HepG2 (cell line): ENCODE measurements around the gene NDRG3. TPM values are rescaled to one million over a fixed set of nuclear protein-coding genes. Genes with fewer than 3 reads are reported as not detected.
A peak's percentile ranks its signal among the peaks of the same experiment; 100 is the strongest.

Experiments
- CREB1 ChIP-seq, 2 experiments: fragments of 450-650 bp in 1 of 2; IDR thresholded peaks; 2 replicates each; pipeline ENCODE4 v1.6.1; 2016 to 2017; ENCODE audit warnings: control low read depth in 1 of 2, mild to moderate bottlenecking in 1 of 2, missing compliant biosample characterization in 1 of 2, missing genetic modification characterization in 1 of 2
- GABPA ChIP-seq, 2 experiments: IDR thresholded peaks; 2 replicates each; pipeline ENCODE4 v1.6.1; 2011 to 2016; ENCODE audit warnings: low read depth in 2 of 2, low read length in 1 of 2, missing biosample characterization in 1 of 2, missing genetic modification characterization in 1 of 2
- ISL2 ChIP-seq: sonication (generic); formaldehyde crosslinking; IDR thresholded peaks from 2 replicates; pipeline ENCODE4 v1.5.0; 2020; ENCODE audit warnings: missing genetic modification reagents
- JARID2 ChIP-seq: sonication (generic); formaldehyde crosslinking; IDR thresholded peaks from 2 replicates; pipeline ENCODE4 v1.8.1; 2023; ENCODE audit warnings: missing genetic modification reagents, inconsistent platforms; ENCODE audit not compliant: insufficient replicate concordance
- NRL ChIP-seq: sonication (generic); formaldehyde crosslinking; IDR thresholded peaks from 2 replicates; pipeline ENCODE4 v1.5.0; 2020; ENCODE audit warnings: missing genetic modification reagents, mild to moderate bottlenecking, moderate library complexity, borderline replicate concordance
- TBX3 ChIP-seq: fragments of 450-650 bp; IDR thresholded peaks from 2 replicates; pipeline ENCODE4 v1.6.1; 2017; ENCODE audit warnings: antibody characterized with exemption, mild to moderate bottlenecking, inconsistent platforms, borderline replicate concordance
- ZBTB40 ChIP-seq, 2 experiments: fragments of 450-650 bp in 1 of 2; sonication (generic) in 1 of 2; formaldehyde crosslinking in 1 of 2; IDR thresholded peaks; 2 replicates each; pipeline versions ENCODE4 v1.6.1 to v1.8.0; 2016 to 2022; ENCODE audit warnings: antibody characterized with exemption in 1 of 2, mild to moderate bottlenecking in 1 of 2, missing genetic modification reagents in 1 of 2
- ZC3H13 ChIP-seq: sonication (generic); formaldehyde crosslinking; IDR thresholded peaks from 2 replicates; pipeline ENCODE4 v1.8.1; 2023; ENCODE audit warnings: mild to moderate bottlenecking, missing genetic modification reagents, moderate library complexity
- ZNF256 ChIP-seq: sonication (generic); formaldehyde crosslinking; conservative IDR thresholded peaks from 2 replicates; pipeline ENCODE4 v1.4.0; 2020; ENCODE audit warnings: missing genetic modification reagents
- ZNF296 ChIP-seq: sonication (generic); formaldehyde crosslinking; conservative IDR thresholded peaks from 2 replicates; pipeline ENCODE4 v1.5.0; 2020; ENCODE audit warnings: mild to moderate bottlenecking, missing genetic modification reagents
- ZNF343 ChIP-seq: sonication (generic); formaldehyde crosslinking; IDR thresholded peaks from 2 replicates; pipeline ENCODE4 v1.4.0; 2020; ENCODE audit warnings: mild to moderate bottlenecking, missing genetic modification reagents
- ZNF720 ChIP-seq: sonication (generic); formaldehyde crosslinking; IDR thresholded peaks from 2 replicates; pipeline ENCODE4 v1.4.0; 2020; ENCODE audit warnings: missing genetic modification reagents
- ZNF773 ChIP-seq: sonication (generic); formaldehyde crosslinking; IDR thresholded peaks from 2 replicates; pipeline ENCODE4 v1.4.0; 2020; ENCODE audit warnings: missing genetic modification reagents, borderline replicate concordance
- ZNF776 ChIP-seq: sonication (generic); formaldehyde crosslinking; IDR thresholded peaks from 2 replicates; pipeline ENCODE4 v1.4.0; 2020; ENCODE audit warnings: mild to moderate bottlenecking, missing genetic modification reagents
- polyA plus RNA-seq, 8 experiments: library from polyadenylated mRNA; depleted of rRNA in 3 of 8; stranded (reverse) in 7 of 8; unstranded in 1 of 8; fragments of >200 nt; fragmentation: Illumina TruSeq in 4 of 8; extraction: Trizol in 4 of 8; gene quantifications; 2 replicates each; pipeline versions ENCODE4 v1.2.1 to v1.2.3, GENCODE V29; 2011 to 2016; ENCODE audit warnings: low read depth in 4 of 8, missing spikeins in 1 of 8, mixed read lengths in 1 of 8; ENCODE audit not compliant: insufficient read depth in 1 of 8
- total RNA-seq, 5 experiments: library from RNA; depleted of rRNA; stranded (reverse); fragments of >200 nt; fragmentation: Illumina TruSeq; extraction: Trizol; gene quantifications; 2 replicates each; pipeline ENCODE4 v1.2.3, GENCODE V29; 2016; ENCODE audit warnings: low read depth in 1 of 5
- TF ChIP-seq, protein P1 (sequence below): IDR thresholded peaks from 2 replicates; pipeline ENCODE4 v1.6.1; 2016

NDRG3 gene
- total and polyA plus RNA-seq, 2 of the 13 experiments (the other 11 are each of a cell fraction or from before 2014, with no cell fraction given), result 36.0 to 40.5 TPM

DNA sequence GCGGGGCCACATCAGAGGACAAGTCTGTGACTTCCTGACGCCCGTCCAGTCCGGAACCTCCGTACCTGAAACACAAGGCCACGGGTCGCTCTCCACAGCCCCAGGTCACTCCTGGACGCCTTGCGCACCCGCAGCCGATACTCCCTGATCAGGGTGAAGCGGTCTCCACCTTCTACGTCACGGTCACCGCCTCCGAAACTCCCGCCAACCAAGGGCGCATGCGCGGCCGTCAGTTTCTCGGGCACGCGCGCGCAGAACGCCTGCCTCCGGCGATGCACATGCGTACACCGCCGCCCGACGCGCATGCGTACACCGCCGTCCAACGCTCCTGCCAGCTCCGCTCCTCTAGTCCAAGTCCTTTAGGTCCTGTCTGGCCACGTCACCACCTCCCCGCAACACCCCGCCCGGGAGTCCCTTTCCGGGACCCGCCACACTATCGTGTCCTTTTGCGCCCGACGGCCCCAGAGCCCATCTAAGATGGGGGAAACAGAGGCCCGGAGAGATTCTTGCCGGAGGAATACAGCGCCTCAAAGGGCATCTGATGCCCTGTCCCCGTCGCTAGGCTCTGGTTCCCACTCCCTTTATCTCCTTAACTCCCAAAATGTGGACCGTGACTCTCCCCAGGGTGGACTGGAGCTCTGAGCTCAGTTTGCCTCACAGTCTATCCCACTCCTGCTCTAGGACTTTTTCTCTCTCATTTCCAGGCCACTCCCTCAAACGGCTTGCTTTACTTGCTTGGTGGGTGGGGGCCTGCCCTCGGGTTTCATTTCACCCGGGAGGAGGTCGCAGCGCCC is 27.9 kb upstream of the NDRG3 start, which contains the start of gene DSN1 (continued):
- TF ChIP-seq ZNF776 (CRISPR knock-in tag) (peak; percentile 96), ISL2 (CRISPR knock-in tag) (peak; percentile 55), ZNF720 (no peak), ZNF773 (CRISPR knock-in tag) (no peak), NRL (CRISPR knock-in tag) (peak; percentile 92), ZBTB40 (IDR thresholded peaks at IDR 0.05) (no peak), ZBTB40 (CRISPR knock-in tag; IDR thresholded peaks at IDR 0.05) (no peak; the same call in none of the 2 replicates), ZNF296 (CRISPR knock-in tag) (no peak), JARID2 (no peak), ZNF343 (CRISPR knock-in tag) (peak; percentile 98), CREB1 (IDR thresholded peaks at IDR 0.05) (peak; percentile 97), CREB1 (CRISPR knock-in tag; IDR thresholded peaks at IDR 0.05) (peak; percentile 91), ZNF256 (CRISPR knock-in tag) (peak; percentile 47), ZC3H13 (no peak; the same call in 1 of the 2 replicates), TBX3 (0 out of 2 replicates have a peak, but pooled peaks have one; percentile 12), GABPA (IDR thresholded peaks at IDR 0.05; ENCODE audit: low read depth, low read length) (no peak), GABPA (CRISPR knock-in tag; IDR thresholded peaks at IDR 0.05; ENCODE audit: low read depth) (peak; percentile 61)
- TF ChIP-seq, protein P1, sequence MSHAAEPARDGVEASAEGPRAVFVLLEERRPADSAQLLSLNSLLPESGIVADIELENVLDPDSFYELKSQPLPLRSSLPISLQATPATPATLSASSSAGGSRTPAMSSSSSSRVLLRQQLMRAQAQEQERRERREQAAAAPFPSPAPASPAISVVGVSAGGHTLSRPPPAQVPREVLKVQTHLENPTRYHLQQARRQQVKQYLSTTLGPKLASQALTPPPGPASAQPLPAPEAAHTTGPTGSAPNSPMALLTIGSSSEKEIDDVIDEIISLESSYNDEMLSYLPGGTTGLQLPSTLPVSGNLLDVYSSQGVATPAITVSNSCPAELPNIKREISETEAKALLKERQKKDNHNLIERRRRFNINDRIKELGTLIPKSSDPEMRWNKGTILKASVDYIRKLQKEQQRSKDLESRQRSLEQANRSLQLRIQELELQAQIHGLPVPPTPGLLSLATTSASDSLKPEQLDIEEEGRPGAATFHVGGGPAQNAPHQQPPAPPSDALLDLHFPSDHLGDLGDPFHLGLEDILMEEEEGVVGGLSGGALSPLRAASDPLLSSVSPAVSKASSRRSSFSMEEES (CRISPR knock-in tag), result peak; percentile 73
